NAMALWA (cell line): Measurements from ENCODE around the gene MAEA.

Experiments
- DNase-seq: peaks from one replicate; pipeline ENCODE4 v3.0.0-alpha.2; 2015; ENCODE audit warnings: low spot score

Gene MAEA

DNA sequence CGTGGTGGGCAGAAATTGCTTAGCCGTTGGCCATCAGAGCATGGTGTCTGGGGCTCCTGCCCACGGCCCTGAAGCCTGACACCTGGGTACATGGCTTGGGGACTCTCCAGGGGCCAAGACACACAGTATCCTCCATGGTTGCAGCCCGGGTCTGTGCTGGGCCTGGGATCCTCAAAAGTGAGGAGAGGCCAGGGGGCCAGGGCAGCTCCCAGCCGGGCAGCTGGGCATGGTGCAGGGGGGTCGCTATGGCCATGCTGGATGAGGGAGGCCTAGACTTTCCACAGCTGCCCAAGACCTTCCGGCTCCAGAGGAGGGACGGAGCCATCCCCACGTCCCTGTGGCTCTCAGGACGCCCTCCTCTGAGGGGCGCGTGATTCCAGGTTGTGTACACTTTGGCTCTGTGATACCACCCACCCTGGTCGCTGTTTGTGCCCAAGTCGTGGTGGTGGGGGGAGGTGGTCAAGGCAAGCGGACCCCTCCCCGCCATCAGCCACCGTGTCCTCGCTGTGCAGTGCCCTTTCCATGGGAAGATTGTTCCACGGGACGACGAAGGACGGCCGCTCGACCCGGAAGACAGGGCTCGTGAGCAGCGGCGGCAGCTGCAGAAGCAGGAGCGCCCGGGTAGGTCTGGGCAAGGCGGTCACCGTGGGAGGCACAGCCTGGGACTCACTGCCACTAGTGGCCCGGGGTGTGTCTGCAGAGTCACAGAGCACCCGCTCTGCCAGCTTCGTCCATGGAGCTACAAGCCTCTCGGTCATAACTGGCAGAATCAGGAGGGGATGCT is 90.9 kb downstream of the MAEA start:
- no peak for DNase-seq

DNA sequence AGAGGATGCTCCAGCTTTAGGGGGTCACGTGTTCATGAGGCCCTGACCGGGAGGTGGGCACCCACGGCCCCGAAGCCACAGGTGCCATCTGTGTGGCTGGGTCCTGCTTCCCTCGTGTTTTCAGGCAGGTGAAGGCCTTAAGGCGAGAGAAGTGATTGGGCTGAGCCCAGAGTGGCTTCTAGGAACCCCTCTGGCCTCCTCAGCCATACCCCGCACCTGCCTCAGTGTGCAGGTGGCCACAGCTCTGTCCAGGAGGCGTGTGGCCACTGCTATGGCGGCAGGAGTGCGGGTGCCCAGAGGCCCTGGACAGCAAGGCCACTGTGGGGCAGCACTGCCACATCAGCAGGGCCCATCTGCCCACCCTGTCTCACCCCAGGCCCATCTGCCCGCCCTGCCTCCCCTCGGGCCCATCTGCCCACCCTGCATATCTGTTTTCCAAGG is 91.5 kb downstream of the MAEA start:
- no peak for DNase-seq

DNA sequence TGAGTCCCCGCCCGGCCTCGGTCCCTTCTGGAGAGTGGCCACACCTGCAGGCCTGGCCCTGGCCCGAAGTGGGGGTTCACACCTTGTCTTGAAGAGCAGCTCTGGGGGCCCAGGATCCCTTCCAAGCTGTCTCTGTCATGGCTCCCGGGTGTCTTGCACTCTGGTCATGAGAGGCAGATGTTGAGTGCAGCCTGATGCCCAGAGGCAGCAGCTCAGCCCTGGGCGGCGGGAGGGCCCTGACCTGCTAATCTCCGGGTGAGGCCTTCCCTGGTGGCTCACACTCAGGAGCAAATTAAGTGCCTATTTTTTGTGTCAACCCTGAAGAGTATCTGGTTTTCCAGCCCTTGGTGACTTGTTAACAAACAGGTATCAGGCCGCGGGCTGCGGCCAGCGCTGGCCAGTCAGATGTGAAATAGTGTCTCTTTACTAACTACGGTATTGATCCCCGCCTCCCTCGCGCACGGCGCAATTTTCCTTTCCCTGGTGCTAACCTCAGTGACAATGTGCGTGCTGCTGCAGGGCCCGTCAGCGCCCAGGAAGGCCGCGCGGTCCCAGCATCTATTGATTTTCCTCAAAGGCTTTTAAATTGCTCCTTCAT is 92.4 kb downstream of the MAEA start:
- DNase-seq = no peak

DNA sequence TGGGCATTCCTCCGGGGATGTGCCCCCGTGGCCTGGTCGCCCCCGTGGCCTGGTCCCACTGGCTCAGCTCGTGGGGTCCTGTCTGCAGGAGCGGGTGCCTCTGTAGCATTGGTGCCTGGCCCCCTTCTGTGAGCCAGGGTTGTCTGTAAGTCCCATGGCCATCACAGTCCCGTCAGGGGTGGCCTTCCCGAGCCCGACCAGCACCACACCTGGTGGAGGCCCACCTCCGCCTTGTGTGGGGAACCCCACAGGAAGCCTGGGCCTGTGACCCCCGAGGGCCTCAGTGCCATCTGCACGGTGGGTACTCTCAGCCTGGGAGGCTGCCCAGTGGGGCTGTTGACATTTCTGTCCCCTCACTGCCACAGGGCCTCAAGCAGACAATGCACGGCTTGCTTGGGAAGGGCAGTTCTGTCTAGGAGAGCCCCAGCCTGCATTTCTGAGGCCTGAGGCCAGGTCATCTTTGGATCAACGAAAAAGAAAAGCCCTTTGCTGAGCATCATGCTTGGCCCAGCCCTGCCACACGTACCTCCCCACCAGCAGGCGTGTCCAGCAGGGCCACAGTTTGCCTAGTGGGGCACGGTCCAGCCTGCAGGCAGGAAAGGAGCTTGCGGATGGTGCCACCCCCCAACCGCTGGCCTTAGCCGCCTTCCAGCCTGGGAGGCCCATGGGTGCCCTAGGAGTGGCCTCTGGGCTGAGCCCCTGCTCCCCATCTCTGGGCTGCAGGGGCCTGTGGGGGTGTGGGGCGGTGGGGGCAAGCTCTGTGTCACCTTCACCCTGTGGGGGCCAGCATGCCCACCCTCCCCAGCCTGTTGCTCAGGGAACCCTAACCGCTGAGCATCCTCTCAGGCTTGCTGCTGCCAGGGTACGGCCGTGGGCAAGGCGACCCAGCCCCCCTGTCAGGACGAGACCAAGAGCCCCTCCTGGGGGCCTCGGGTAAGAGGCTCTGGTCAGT is 93.4 kb downstream of the MAEA start:
- DNase-seq = no peak

DNA sequence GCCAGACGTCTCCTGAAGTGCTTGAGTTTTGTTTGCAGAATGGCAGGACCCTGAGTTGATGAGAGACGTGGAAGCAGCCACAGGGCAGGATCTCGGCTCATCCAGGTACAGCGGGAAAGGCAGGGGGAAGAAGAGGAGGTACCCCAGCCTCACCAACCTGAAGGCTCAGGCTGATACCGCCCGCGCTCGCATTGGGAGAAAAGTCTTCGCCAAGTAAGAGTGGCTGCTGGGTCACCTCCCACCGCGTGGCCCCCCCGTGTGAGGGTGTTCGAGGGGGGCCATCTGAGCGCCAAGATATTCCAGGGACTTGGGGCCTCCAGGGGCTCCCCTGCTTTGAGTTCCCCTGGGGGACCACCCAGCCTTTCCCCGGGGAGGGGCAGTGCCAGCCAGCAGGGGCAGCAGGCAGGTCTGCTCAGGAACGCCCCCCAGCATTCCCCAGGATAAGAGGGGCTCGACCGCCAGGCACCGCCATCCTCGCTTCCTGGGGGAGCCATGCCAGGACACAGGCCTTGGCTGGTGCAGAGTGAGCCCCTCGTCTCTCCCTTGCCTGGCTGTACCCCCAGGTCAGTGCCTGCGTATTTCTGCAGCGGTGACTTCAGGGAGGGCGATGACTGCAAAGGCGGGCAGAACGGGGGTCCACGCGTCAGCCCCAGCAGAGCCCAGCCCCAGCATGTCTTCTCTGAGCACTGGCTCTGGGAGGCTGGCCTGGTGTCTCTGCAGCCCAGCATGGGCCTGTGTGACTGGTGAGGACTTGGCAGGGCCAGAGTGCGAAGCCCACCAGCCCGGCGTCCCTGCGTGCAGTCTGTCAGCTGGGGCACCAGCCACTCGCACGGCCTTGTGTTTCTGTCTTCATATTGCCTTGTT is 94.3 kb downstream of the MAEA start:
- no peak for DNase-seq

DNA sequence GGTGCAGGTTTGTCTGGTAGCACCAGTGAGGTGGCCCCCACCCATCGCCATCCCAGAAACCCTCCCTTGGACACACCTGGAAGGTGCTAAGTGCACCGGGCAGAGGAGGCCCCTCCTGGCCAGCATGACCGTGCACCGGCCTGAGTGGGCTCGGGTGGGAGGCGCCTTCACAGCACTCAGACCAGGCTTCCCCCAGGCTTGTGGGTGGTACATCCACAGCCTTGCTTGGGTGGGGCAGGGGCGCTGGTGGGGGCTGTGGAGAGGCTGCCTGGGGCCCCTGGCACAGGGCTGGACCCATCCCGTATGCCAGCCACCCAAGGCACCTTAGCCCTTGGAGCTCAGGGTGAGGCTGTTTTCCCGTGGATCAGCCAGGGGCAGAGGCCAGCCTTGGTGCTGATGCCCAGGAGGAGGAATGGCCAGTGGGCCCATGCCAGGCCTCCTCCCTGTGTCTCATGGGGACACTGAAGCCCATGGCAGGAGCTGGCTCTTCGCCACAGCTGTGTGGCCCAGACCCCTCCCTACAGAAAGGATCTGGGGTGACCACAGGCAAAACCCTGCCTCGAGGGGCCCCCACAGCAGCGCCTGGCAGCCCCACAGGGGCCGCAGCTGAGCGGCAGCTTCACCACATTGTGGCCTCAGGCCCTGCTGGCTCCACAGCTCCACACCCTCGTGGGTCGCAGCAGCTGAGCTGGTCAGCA is 95.1 kb downstream of the MAEA start:
- DNase-seq = no peak

DNA sequence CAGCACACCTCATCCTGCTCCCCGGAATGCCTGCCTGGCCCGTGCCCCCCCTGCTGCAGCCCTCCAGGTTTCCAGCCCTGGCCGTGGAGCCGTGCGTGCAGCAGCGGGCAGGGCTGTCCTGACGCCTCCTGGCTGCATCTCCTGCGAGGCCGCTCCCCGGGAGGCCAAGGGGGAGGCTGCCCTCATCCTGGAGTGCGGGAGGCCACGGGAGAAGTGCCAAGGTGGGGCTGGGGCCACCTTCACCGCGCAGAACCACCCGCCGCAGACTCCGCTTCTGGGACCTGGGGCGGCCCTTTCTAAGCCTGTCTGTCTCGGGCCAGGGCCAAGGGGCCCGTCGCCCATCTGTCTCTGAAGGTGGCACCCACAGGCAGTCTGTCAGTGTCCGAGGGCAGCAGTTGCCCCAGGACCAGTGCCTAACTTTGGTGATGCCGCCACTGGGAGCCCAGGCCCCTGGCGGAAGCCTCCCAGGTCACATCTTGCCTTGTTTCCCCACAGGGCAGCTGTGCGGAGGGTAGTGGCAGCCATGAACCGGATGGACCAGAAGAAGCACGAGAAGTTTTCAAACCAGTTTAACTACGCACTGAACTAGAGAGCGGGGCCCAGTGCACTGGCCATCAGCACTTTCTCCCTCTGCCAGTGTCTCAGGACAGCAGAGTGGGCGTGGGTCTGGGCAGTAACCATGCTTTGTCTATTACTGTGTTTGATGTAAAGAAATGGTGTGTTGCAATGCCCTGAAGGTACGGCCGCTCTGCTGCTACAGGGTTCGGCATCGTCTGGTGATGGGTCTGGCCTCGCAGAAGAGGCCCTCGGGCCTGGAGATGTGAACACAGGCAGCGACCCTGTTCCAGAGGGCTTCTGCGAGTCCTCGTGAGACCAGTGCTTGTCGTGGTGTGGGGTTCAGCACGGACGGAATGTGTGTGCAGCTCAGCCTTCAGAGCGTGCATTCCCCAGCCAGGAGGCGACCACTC is 96.0 kb downstream of the MAEA start:
- DNase-seq = no peak
